Activated naive CD4-positive, alpha-beta T cell treated with anti-CD3 and anti-CD28 coated beads for 36 hours (primary cell): ENCODE measurements around the gene EYA4. TPM values are rescaled to one million over a fixed set of nuclear protein-coding genes. Genes with fewer than 3 reads are reported as not detected.

Source experiments
- CTCF ChIA-PET: fragments of 350-600 bp; sonication (Branson Sonifier 250); formaldehyde crosslinking; loops from one replicate; lab custom pipeline; 2021; ENCODE audit warnings: antibody characterized with exemption; lab: Charles Lee
- DNase-seq: peaks from one replicate; pipeline ENCODE4 v3.0.0-alpha.2; 2020
- H3K27ac Mint-ChIP-seq: one replicate; pipeline ENCODE4 v1.8.0; 2021; ENCODE audit warnings: mild to moderate bottlenecking, mixed read lengths
- H3K27me3 Mint-ChIP-seq: one replicate; pipeline ENCODE4 v1.8.0; 2021; ENCODE audit warnings: low read depth, mixed read lengths
- H3K36me3 Mint-ChIP-seq: one replicate; pipeline ENCODE4 v1.8.0; 2021; ENCODE audit warnings: low read depth, mixed read lengths
- H3K4me1 Mint-ChIP-seq: one replicate; pipeline ENCODE4 v1.8.0; 2021; ENCODE audit warnings: low read depth, mixed read lengths
- H3K4me3 Mint-ChIP-seq: one replicate; pipeline ENCODE4 v1.8.0; 2021; ENCODE audit warnings: mild to moderate bottlenecking, moderate library complexity, mixed read lengths
- H3K9me3 Mint-ChIP-seq: one replicate; pipeline ENCODE4 v1.8.0; 2021; ENCODE audit warnings: mixed read lengths
- intact Hi-C: fragments of 100-400 bp; cut with micrococcal nuclease; formaldehyde crosslinking; loops from one replicate; pipeline ENCODE4 v1.15.1; 2023
- total RNA-seq, 2 experiments: library from RNA; stranded (reverse); gene quantifications; one replicate each; pipeline ENCODE4 v1.2.3, GENCODE V29; 2021

The EYA4 gene
- total RNA-seq, 2 experiments from 2014 or later = not detected

GRCh38 chr6:133340557-133340956 lies 99.4 kb downstream of the EYA4 start:
- no peak for DNase-seq
- H3K4me3 Mint-ChIP-seq = no peak overlapping the region
- no peaks in the 10 kb centered on the region for H3K9me3 Mint-ChIP-seq
- H3K27me3 Mint-ChIP-seq = no peaks in the 10 kb centered on the region
- intact Hi-C loops = no loop called here
- CTCF ChIA-PET = no interaction called here
- no peaks in the 10 kb centered on the region for H3K36me3 Mint-ChIP-seq
- no peaks in the 10 kb centered on the region for H3K4me1 Mint-ChIP-seq
- H3K27ac Mint-ChIP-seq = no peak overlapping the region

- CTCF ChIA-PET = no interaction called here
- Mint-ChIP-seq H3K4me3 (no peak overlapping the region), H3K36me3 (no peaks in the 10 kb centered on the region), H3K9me3 (no peaks in the 10 kb centered on the region), H3K27me3 (no peaks in the 10 kb centered on the region), H3K27ac (no peak overlapping the region), H3K4me1 (no peaks in the 10 kb centered on the region)
- DNase-seq = no peak
- intact Hi-C loops = no loop called here
These were observed 100.5 kb downstream of the EYA4 start for GRCh38 chr6:133341607-133342158.

- Mint-ChIP-seq H3K4me1 (no peaks in the 10 kb centered on the region), H3K36me3 (no peaks in the 10 kb centered on the region), H3K4me3 (no peak overlapping the region), H3K9me3 (no peaks in the 10 kb centered on the region), H3K27ac (no peak overlapping the region), H3K27me3 (peaks cover 4% of the 10 kb centered on the region)
- CTCF ChIA-PET = interaction anchor here (0.5 kb wide), 1 partner anchor 381 kb away, joined by 3 read pairs; no protein-coding TSS in a partner anchor
- intact Hi-C loops = no loop called here
- no peak for DNase-seq
These were observed 102.1 kb downstream of the EYA4 start for GRCh38 chr6:133343220-133343619.

DNA sequence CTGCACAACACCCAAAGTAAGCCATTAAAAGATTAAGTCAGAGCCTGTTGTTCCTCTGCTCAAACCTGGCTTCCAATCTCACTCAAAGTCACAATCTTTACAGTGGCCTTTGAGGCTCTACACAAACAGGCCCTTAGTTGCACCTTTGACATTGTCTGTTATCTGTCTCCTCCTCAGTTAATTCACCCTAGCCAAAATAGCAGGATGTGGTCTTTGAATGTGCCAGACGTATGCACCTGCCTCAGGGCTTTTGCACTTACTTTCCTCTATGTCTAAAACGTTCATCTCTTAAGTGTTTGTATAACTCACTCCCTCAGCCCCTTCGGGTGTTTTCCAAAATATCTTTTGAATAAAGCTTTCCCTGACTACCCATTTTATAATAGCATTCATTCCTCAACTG lies 107.7 kb downstream of the EYA4 start:
- DNase-seq = no peak
- Mint-ChIP-seq H3K27ac (no peak overlapping the region), H3K4me3 (no peak overlapping the region), H3K36me3 (no peaks in the 10 kb centered on the region), H3K4me1 (no peaks in the 10 kb centered on the region), H3K27me3 (peaks cover 8% of the 10 kb centered on the region), H3K9me3 (no peaks in the 10 kb centered on the region)
- CTCF ChIA-PET = no interaction called here
- intact Hi-C loops = no loop called here

DNA sequence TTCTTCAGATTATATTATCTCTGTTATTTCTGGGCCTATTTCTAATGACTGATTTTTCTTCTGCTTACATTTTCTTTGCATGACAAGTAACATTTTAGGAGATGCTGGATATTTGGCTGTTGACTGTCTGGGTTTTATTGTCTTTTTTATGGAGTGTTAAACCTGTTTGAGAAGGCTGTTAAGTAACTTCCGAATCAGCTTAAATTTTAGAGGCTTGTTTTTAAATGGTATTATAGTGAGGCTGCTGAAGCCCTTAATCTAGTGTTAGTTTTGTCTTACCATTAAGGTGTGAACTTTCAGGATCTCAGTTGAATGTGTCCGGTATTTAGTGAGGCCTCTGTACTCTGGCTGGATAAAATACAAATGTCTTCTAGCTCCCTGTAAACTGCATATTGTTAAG lies 109.8 kb downstream of the EYA4 start:
- Mint-ChIP-seq H3K4me1 (no peaks in the 10 kb centered on the region), H3K27ac (no peak overlapping the region), H3K36me3 (no peaks in the 10 kb centered on the region), H3K9me3 (no peaks in the 10 kb centered on the region), H3K27me3 (peaks cover 8% of the 10 kb centered on the region), H3K4me3 (no peak overlapping the region)
- no peak for DNase-seq
- CTCF ChIA-PET = no interaction called here
- intact Hi-C loops = no loop called here

DNA sequence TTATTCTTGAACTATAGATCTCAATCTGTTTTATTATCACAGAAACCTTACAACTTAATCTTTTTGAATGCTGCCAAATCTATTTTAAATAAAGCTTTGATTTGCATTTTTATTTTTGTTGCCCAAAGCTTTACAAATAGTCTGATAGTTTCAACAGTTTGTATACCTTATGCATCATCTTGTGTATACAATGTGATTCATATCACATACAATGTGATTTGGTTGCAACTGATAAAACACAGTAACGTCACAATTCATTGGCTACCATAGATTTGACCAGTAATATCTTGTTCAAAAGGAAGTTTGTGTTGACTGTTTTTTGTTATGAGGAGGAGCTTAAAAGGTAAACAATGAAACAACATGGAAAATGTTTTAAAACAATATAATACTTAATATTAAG lies 110.9 kb downstream of the EYA4 start:
- Mint-ChIP-seq H3K9me3 (no peaks in the 10 kb centered on the region), H3K4me1 (no peaks in the 10 kb centered on the region), H3K36me3 (no peaks in the 10 kb centered on the region), H3K27ac (no peak overlapping the region), H3K27me3 (peaks cover 4% of the 10 kb centered on the region), H3K4me3 (no peak overlapping the region)
- CTCF ChIA-PET = no interaction called here
- intact Hi-C loops = no loop called here
- DNase-seq = no peak

DNA sequence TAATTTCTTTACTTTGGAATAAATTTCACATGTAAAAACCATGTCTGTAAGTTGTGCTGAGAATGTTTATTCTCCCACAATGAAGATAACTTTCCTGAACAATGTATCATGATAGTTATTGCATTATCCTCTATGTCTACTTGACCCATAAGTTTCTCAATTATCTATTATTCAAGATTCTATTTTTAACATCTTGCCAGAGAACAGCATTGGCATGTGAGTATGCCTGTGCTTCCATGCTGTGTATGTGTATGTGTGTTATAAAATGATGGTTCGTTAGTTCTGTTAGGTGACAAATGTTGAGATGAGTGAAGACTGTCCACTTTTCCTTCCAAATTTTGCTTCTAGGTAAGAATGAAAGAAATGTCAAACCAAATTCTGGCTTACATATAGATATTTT lies 111.9 kb downstream of the EYA4 start:
- DNase-seq = no peak
- Mint-ChIP-seq H3K36me3 (no peaks in the 10 kb centered on the region), H3K4me3 (no peak overlapping the region), H3K4me1 (no peaks in the 10 kb centered on the region), H3K9me3 (no peaks in the 10 kb centered on the region), H3K27ac (no peak overlapping the region), H3K27me3 (peaks cover 4% of the 10 kb centered on the region)
- CTCF ChIA-PET = no interaction called here
- intact Hi-C loops = no loop called here

DNA sequence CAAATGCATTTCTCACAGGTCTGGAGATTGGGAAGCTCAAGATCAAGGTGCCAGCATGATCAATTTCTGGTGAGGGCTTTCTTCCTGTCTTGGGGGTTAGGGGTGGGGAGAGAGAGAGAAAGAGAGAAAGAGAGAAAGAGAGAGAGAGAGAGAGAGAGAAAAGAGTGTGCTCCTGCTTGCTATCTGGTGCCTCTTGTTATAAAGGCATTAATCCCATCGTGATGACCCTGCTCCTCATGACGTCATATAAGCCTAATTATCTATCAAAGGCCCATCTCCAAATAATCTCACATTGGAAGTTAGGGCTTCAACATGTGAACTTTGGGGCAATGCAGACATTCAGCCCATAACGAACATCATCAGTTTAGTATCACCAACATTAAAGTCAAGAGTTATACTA lies 114.8 kb downstream of the EYA4 start:
- no peaks in the 10 kb centered on the region for H3K27me3 Mint-ChIP-seq
- DNase-seq = no peak
- no peaks in the 10 kb centered on the region for H3K36me3 Mint-ChIP-seq
- CTCF ChIA-PET = no interaction called here
- H3K4me1 Mint-ChIP-seq = no peaks in the 10 kb centered on the region
- intact Hi-C loops = no loop called here
- H3K9me3 Mint-ChIP-seq = no peaks in the 10 kb centered on the region
- no peak overlapping the region for H3K4me3 Mint-ChIP-seq
- H3K27ac Mint-ChIP-seq = no peak overlapping the region

DNA sequence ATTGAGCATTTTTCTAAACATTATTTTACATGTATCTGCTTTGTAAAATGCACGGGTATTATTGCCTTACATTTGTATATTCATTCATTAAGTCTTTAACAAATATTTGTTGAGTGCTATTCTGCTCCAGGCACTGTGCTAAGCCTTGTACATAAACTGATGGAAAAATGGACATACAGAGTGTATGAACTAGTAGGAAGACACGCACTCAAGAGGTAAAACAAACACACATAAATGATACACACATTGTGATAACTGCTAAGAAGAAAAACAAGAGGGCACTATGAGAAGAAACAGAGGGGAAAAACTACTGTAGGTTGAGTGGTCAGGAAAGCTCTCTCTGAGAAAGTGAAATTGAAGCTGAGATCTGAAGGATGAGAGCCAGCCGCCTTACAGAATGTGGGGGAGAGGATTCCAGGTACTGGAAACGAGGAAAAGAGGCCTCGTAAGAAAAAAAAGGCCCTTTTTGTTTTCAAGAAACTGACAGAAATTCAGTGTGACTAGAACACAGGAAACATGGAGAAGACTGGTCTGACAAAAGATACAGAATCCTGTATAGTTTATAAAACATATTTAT lies 117.5 kb downstream of the EYA4 start:
- H3K4me3 Mint-ChIP-seq = no peak overlapping the region
- no peaks in the 10 kb centered on the region for H3K36me3 Mint-ChIP-seq
- no peaks in the 10 kb centered on the region for H3K27me3 Mint-ChIP-seq
- no peaks in the 10 kb centered on the region for H3K4me1 Mint-ChIP-seq
- no peak for DNase-seq
- CTCF ChIA-PET = no interaction called here
- intact Hi-C loops = no loop called here
- H3K9me3 Mint-ChIP-seq = no peaks in the 10 kb centered on the region
- no peak overlapping the region for H3K27ac Mint-ChIP-seq

- CTCF ChIA-PET = no interaction called here
- no peak overlapping the region for H3K27ac Mint-ChIP-seq
- no peak for DNase-seq
- no peaks in the 10 kb centered on the region for H3K4me1 Mint-ChIP-seq
- no peaks in the 10 kb centered on the region for H3K9me3 Mint-ChIP-seq
- intact Hi-C loops = no loop called here
- H3K36me3 Mint-ChIP-seq = no peaks in the 10 kb centered on the region
- H3K4me3 Mint-ChIP-seq = no peak overlapping the region
- H3K27me3 Mint-ChIP-seq = no peaks in the 10 kb centered on the region
These were observed 118.1 kb downstream of the EYA4 start for GRCh38 chr6:133359256-133359655.

GRCh38 chr6:133359760-133360159 lies 118.6 kb downstream of the EYA4 start:
- no peak for DNase-seq
- no peak overlapping the region for H3K4me3 Mint-ChIP-seq
- intact Hi-C loops = no loop called here
- CTCF ChIA-PET = no interaction called here
- H3K27me3 Mint-ChIP-seq = no peaks in the 10 kb centered on the region
- no peak overlapping the region for H3K27ac Mint-ChIP-seq
- H3K4me1 Mint-ChIP-seq = no peaks in the 10 kb centered on the region
- H3K36me3 Mint-ChIP-seq = no peaks in the 10 kb centered on the region
- no peaks in the 10 kb centered on the region for H3K9me3 Mint-ChIP-seq

DNA sequence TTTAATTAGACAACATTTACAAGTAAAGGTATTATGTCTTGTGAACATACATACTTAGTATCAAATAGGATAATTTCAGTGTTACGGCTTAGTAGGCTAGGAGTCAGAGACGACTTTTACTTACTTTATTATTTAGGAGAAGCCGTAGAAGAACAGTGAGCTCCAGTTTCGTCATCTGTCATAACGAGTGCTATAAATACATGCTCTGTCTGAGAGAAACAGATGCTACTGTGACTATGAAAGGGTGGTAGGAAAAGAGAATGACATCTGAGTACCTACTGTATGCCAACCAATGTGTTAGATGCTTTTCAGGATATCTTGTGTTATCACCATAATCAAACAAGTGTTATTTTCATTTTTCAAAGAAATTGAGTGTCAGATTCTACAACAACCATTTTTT lies 119.0 kb downstream of the EYA4 start:
- Mint-ChIP-seq H3K27me3 (no peaks in the 10 kb centered on the region), H3K36me3 (no peaks in the 10 kb centered on the region), H3K9me3 (no peaks in the 10 kb centered on the region), H3K27ac (no peak overlapping the region), H3K4me3 (no peak overlapping the region), H3K4me1 (no peaks in the 10 kb centered on the region)
- CTCF ChIA-PET = no interaction called here
- intact Hi-C loops = no loop called here
- DNase-seq = no peak

- DNase-seq = no peak
- Mint-ChIP-seq H3K36me3 (no peaks in the 10 kb centered on the region), H3K27me3 (no peaks in the 10 kb centered on the region), H3K9me3 (no peaks in the 10 kb centered on the region), H3K4me1 (no peaks in the 10 kb centered on the region), H3K27ac (no peak overlapping the region), H3K4me3 (no peak overlapping the region)
- intact Hi-C loops = no loop called here
- CTCF ChIA-PET = interaction anchor here (0.6 kb wide), 1 partner anchor 21 kb away, joined by 3 read pairs; no protein-coding TSS in a partner anchor
These were observed 121.7 kb downstream of the EYA4 start for GRCh38 chr6:133362813-133363212.
